Spinal cord (tissue), 10 donors: Measurements from ENCODE around the gene CCDC102A. TPM values are rescaled to one million over a fixed set of nuclear protein-coding genes. Genes with fewer than 3 reads are reported as not detected.

ENCODE experiments used
- DNase-seq, 6 donors: peaks; one replicate each; pipeline versions ENCODE4 v3.0.0 to v3.0.0-alpha.2; 2013 to 2015; ENCODE audit warnings: low spot score in 6 of 6, low read depth in 4 of 6
- H3K27ac ChIP-seq: one replicate; pipeline ENCODE4 v1.5.1; 2013; ENCODE audit warnings: low read depth, low read length, control low read depth
- H3K27me3 ChIP-seq: one replicate; pipeline ENCODE4 v1.6.1; 2013; ENCODE audit warnings: low read length; ENCODE audit not compliant: control insufficient read depth, insufficient read depth
- H3K36me3 ChIP-seq: one replicate; pipeline ENCODE4 v1.6.1; 2013; ENCODE audit warnings: low read length; ENCODE audit not compliant: control insufficient read depth, insufficient read depth
- H3K4me1 ChIP-seq: one replicate; pipeline ENCODE4 v1.6.1; 2013; ENCODE audit warnings: low read length; ENCODE audit not compliant: control insufficient read depth, insufficient read depth
- H3K4me3 ChIP-seq: one replicate; pipeline ENCODE4 v1.5.1; 2013; ENCODE audit warnings: low read depth, low read length, control low read depth
- H3K9me3 ChIP-seq: one replicate; pipeline ENCODE4 v1.6.1; 2013; ENCODE audit warnings: low read length; ENCODE audit not compliant: control insufficient read depth, insufficient read depth
- WGBS: methylation state at CpG from one replicate; pipeline ENCODE4 v1.1.5; 2013; ENCODE audit warnings: missing lambda C conversion rate; ENCODE audit not compliant: insufficient coverage; 5-methylcytosine and 5-hydroxymethylcytosine counted together
- polyA plus RNA-seq, 2 donors: library from polyadenylated mRNA; unstranded; fragments of 120-200 nt; gene quantifications; one replicate each; pipeline ENCODE4 v1.2.1, GENCODE V29; 2013; ENCODE audit not compliant: insufficient read length in 2 of 2
- total RNA-seq, 2 donors: library from RNA; depleted of rRNA in 1 of 2; stranded (reverse); fragments of 120-200 nt in 1 of 2; fragments of >200 nt in 1 of 2; gene quantifications; one replicate each; pipeline versions ENCODE4 v1.2.3 to v1.2.4, GENCODE V29; 2013 to 2014
- donor health status: healthy.

Gene CCDC102A
- total and polyA plus RNA-seq, 4 donors = 4.4 to 17.7 (median 6.9) TPM

- peaks cover 23% of the 10 kb centered on the region for H3K4me1 ChIP-seq
Observed at GRCh38 chr16:57539072-57539796, 2.9 kb upstream of the CCDC102A start.

GRCh38 chr16:57538235-57538721 is 1.9 kb upstream of the CCDC102A start:
- Histone ChIP-seq H3K9me3 (no peaks in the 10 kb centered on the region), H3K4me1 (peaks cover 32% of the 10 kb centered on the region), H3K4me3 (no peak overlapping the region), H3K27me3 (peaks cover 2% of the 10 kb centered on the region), H3K36me3 (no peaks in the 10 kb centered on the region), H3K27ac (no peak overlapping the region)
- DNase-seq = no peak
- 81% methylated on average over 11 of the region's 14 CpGs for WGBS

More at GRCh38 chr16:57539072-57539796, 2.9 kb upstream of the CCDC102A start:
- DNase-seq = no peak
- H3K36me3 ChIP-seq = no peaks in the 10 kb centered on the region
- WGBS = 89% methylated on average over 4 of the region's 10 CpGs
- H3K27me3 ChIP-seq = peaks cover 2% of the 10 kb centered on the region
- H3K4me3 ChIP-seq = no peak overlapping the region
- no peaks in the 10 kb centered on the region for H3K9me3 ChIP-seq
- H3K27ac ChIP-seq = no peak overlapping the region

GRCh38 chr16:57537581-57538234 is 1.3 kb upstream of the CCDC102A start:
- H3K9me3 ChIP-seq = no peaks in the 10 kb centered on the region
- no peak overlapping the region for H3K4me3 ChIP-seq
- peaks cover 2% of the 10 kb centered on the region for H3K27me3 ChIP-seq
- peak in 2 of 6 donors; percentile 18 to 29 for DNase-seq
- peaks cover 2% of the 10 kb centered on the region for H3K36me3 ChIP-seq
- H3K4me1 ChIP-seq = peaks cover 38% of the 10 kb centered on the region
- WGBS = 40% methylated on average over 5 of the region's 10 CpGs
- H3K27ac ChIP-seq = no peak overlapping the region

GRCh38 chr16:57537194-57537505 is 779 bp upstream of the CCDC102A start:
- WGBS = no CpG with 5 or more reads among the region's 8 CpGs
- Histone ChIP-seq H3K4me3 (peak overlapping the region; percentile 57), H3K27ac (no peak overlapping the region), H3K27me3 (peaks cover 2% of the 10 kb centered on the region), H3K36me3 (peaks cover 3% of the 10 kb centered on the region), H3K9me3 (no peaks in the 10 kb centered on the region), H3K4me1 (peaks cover 43% of the 10 kb centered on the region)
- no peak for DNase-seq

- WGBS = 0% methylated on average over 28 of the region's 50 CpGs
- Histone ChIP-seq H3K27me3 (peaks cover 2% of the 10 kb centered on the region), H3K4me1 (peaks cover 52% of the 10 kb centered on the region), H3K27ac (peak overlapping the region; percentile 47), H3K4me3 (peak overlapping the region; percentile 78), H3K36me3 (peaks cover 3% of the 10 kb centered on the region), H3K9me3 (no peaks in the 10 kb centered on the region)
- DNase-seq = peak; percentile 41 to 96 (median 70)
Observed at GRCh38 chr16:57535680-57536305, 578 bp downstream of the CCDC102A start.

GRCh38 chr16:57534881-57535658 is 1.3 kb downstream of the CCDC102A start:
- H3K4me3 ChIP-seq = peak overlapping the region; percentile 78
- 62% methylated on average over 12 of the region's 13 CpGs for WGBS
- H3K27ac ChIP-seq = no peak overlapping the region
- peaks cover 58% of the 10 kb centered on the region for H3K4me1 ChIP-seq
- H3K36me3 ChIP-seq = peaks cover 3% of the 10 kb centered on the region
- H3K9me3 ChIP-seq = no peaks in the 10 kb centered on the region
- H3K27me3 ChIP-seq = peaks cover 3% of the 10 kb centered on the region
- DNase-seq = no peak

GRCh38 chr16:57534337-57534880 is 2.0 kb downstream of the CCDC102A start:
- H3K27ac ChIP-seq = no peak overlapping the region
- H3K27me3 ChIP-seq = peaks cover 7% of the 10 kb centered on the region
- no peak for DNase-seq
- 89% methylated on average over 7 of the region's 7 CpGs for WGBS
- H3K4me3 ChIP-seq = no peak overlapping the region
- H3K4me1 ChIP-seq = peaks cover 62% of the 10 kb centered on the region
- H3K9me3 ChIP-seq = no peaks in the 10 kb centered on the region
- H3K36me3 ChIP-seq = peaks cover 3% of the 10 kb centered on the region

GRCh38 chr16:57533431-57534336 is 2.7 kb downstream of the CCDC102A start:
- DNase-seq = peak in 1 of 6 donors; percentile 31
- H3K36me3 ChIP-seq = peaks cover 3% of the 10 kb centered on the region
- 60% methylated on average over 19 of the region's 19 CpGs for WGBS
- H3K27me3 ChIP-seq = peaks cover 11% of the 10 kb centered on the region
- no peak overlapping the region for H3K27ac ChIP-seq
- H3K4me1 ChIP-seq = peaks cover 65% of the 10 kb centered on the region
- no peak overlapping the region for H3K4me3 ChIP-seq
- no peaks in the 10 kb centered on the region for H3K9me3 ChIP-seq
